Gastroesophageal sphincter (tissue), 3 donors: ENCODE data around the gene AUTS2.

Experiments
- CTCF ChIP-seq, 4 experiments: fragments of 200-600 bp in 2 of 4; fragments of 450-650 bp in 2 of 4; sonication (generic) in 1 of 4; IDR thresholded peaks; one replicate each; pipeline ENCODE4 v1.5.1; 2017 to 2019; ENCODE audit warnings: antibody characterized with exemption in 4 of 4, mild to moderate bottlenecking in 2 of 4, moderate library complexity in 2 of 4
- POLR2A ChIP-seq, 2 donors: fragments of 450-650 bp; IDR thresholded peaks; one replicate each; pipeline ENCODE4 v1.6.1; 2017; ENCODE audit warnings: antibody characterized with exemption in 2 of 2, mild to moderate bottlenecking in 2 of 2, moderate library complexity in 1 of 2

DNA sequence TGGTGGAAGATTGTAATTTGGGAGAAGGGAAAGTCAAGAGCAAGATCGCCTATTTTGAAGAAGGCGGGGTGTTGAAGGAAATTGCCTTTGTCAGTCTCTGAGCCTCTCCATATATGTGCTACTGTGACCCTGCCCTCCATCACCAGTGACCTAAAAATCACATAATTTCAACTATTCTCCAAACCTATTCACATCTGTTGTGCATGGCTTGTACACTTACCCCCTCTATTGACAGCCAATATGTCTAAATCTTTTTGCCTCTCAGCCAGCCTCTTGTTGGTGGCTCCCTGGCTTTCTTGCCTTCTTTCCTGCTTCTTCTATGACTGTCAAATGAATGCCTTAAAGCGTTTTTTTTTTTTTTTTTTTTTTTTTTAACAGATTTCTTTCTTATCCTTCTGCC is 295.6 kb downstream of the AUTS2 start:
- TF ChIP-seq POLR2A (IDR thresholded peaks at IDR 0.05): no peak
- peak in 1 of 4 experiments; percentile 40 for TF ChIP-seq CTCF (IDR thresholded peaks at IDR 0.05)
